Measurements from ENCODE around the gene LCTL. TPM values are rescaled to one million over a fixed set of nuclear protein-coding genes. Genes with fewer than 3 reads are reported as not detected.

The LCTL gene
- total and polyA plus RNA-seq, 10 of the 15 experiments (the other 5 are each of a cell fraction or from before 2014, with no cell fraction given) = 0.07 to 0.76 (median 0.40) TPM; not detected in 5

DNA sequence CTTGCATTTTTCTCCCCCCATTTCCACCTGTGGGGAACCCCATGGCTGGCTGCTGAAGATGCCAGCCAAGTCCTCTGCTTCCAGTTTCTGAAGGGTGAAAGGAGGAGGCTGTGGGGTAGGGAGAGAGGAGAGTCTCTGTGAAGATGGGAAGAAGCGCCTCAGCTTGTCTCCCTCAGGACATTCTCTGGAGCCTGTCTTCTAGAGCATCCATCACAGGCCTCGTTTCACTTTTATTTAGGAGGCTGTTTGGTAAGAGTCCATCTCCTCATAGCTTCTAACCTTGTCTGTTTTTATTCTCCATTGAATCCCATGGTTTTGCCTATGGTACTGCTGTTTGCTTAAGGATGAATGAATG lies 8.8 kb upstream of the LCTL start:
- no peaks in the 10 kb centered on the region for H3K79me2 ChIP-seq (ENCODE audit: control insufficient read depth, insufficient read depth, low read length)
- no peak overlapping the region for H3K27ac ChIP-seq (ENCODE audit: control insufficient read depth, insufficient read depth)
- no peaks in the 10 kb centered on the region for H3K9me3 ChIP-seq (replicated peaks; ENCODE audit: control insufficient read depth, insufficient read depth, low read length)
- WGBS (ENCODE audit: insufficient coverage, insufficient replicate concordance, low lambda C conversion rate, missing lambda C conversion rate) = 100% methylated on average over 2 of the region's 2 CpGs
- DNase-seq (ENCODE audit: low read depth, low spot score) (no peak), ATAC-seq (no peak), FAIRE-seq (no peak)
- no peak overlapping the region for H3K9ac ChIP-seq (ENCODE audit: control insufficient read depth, insufficient read depth, low read length)
- no peak overlapping the region for H3K4me2 ChIP-seq (ENCODE audit: control insufficient read depth, insufficient read depth)
- in situ Hi-C loops (cut with MboI) = no loop called here
- ChIA-PET SMC1A (ENCODE audit: uncharacterized antibody, unreplicated experiment) (no interaction called here), CTCF (interaction anchor here (0.8 to 1.7 kb wide), 2 partner anchors 9 to 11 kb away, joined by 3 to 5 read pairs; partner anchors contain the start of gene LCTL), RAD21 (ENCODE audit: unreplicated experiment) (no interaction called here), POLR2A (no interaction called here)
- H4K20me1 ChIP-seq (ENCODE audit: control insufficient read depth, insufficient read depth) = no peaks in the 10 kb centered on the region
- TF ChIP-seq, protein P1, sequence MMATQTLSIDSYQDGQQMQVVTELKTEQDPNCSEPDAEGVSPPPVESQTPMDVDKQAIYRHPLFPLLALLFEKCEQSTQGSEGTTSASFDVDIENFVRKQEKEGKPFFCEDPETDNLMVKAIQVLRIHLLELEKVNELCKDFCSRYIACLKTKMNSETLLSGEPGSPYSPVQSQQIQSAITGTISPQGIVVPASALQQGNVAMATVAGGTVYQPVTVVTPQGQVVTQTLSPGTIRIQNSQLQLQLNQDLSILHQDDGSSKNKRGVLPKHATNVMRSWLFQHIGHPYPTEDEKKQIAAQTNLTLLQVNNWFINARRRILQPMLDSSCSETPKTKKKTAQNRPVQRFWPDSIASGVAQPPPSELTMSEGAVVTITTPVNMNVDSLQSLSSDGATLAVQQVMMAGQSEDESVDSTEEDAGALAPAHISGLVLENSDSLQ (IDR thresholded peaks at IDR 0.05) = no peak
- TF ChIP-seq, protein P2, sequence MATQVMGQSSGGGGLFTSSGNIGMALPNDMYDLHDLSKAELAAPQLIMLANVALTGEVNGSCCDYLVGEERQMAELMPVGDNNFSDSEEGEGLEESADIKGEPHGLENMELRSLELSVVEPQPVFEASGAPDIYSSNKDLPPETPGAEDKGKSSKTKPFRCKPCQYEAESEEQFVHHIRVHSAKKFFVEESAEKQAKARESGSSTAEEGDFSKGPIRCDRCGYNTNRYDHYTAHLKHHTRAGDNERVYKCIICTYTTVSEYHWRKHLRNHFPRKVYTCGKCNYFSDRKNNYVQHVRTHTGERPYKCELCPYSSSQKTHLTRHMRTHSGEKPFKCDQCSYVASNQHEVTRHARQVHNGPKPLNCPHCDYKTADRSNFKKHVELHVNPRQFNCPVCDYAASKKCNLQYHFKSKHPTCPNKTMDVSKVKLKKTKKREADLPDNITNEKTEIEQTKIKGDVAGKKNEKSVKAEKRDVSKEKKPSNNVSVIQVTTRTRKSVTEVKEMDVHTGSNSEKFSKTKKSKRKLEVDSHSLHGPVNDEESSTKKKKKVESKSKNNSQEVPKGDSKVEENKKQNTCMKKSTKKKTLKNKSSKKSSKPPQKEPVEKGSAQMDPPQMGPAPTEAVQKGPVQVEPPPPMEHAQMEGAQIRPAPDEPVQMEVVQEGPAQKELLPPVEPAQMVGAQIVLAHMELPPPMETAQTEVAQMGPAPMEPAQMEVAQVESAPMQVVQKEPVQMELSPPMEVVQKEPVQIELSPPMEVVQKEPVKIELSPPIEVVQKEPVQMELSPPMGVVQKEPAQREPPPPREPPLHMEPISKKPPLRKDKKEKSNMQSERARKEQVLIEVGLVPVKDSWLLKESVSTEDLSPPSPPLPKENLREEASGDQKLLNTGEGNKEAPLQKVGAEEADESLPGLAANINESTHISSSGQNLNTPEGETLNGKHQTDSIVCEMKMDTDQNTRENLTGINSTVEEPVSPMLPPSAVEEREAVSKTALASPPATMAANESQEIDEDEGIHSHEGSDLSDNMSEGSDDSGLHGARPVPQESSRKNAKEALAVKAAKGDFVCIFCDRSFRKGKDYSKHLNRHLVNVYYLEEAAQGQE (IDR thresholded peaks at IDR 0.05; ENCODE audit: low read depth, low read length) = no peak
- H3K27me3 ChIP-seq (replicated peaks in 1 of 2; ENCODE audit: control insufficient read depth in 2 of 2, insufficient read depth in 2 of 2, low read length in 1 of 2) = no peaks in the 10 kb centered on the region
- intact Hi-C loops (cut with micrococcal nuclease; ENCODE audit: unreplicated experiment) = no loop called here
- H2AFZ ChIP-seq (ENCODE audit: control insufficient read depth, low read depth, low read length) = no peak overlapping the region
- H3K36me3 ChIP-seq (ENCODE audit: control insufficient read depth in 2 of 2, insufficient read depth in 2 of 2, low read length in 1 of 2) = no peaks in the 10 kb centered on the region
- BruUV-seq (replicated peaks) = no TSS peak
- H3K4me3 ChIP-seq = no peak overlapping the region
- H3K4me1 ChIP-seq (ENCODE audit: control insufficient read depth, insufficient read depth, low read length) = 0 out of 2 replicates have a peak, but pooled peaks cover 4% of the 10 kb centered on the region

Measured in GM12878 (cell line).